Measurements from ENCODE around the gene SDCBP2. TPM values are rescaled to one million over a fixed set of nuclear protein-coding genes. Genes with fewer than 3 reads are reported as not detected.

Gene SDCBP2
- total RNA-seq, 1 experiment from 2014 or later: 2.0 TPM

DNA sequence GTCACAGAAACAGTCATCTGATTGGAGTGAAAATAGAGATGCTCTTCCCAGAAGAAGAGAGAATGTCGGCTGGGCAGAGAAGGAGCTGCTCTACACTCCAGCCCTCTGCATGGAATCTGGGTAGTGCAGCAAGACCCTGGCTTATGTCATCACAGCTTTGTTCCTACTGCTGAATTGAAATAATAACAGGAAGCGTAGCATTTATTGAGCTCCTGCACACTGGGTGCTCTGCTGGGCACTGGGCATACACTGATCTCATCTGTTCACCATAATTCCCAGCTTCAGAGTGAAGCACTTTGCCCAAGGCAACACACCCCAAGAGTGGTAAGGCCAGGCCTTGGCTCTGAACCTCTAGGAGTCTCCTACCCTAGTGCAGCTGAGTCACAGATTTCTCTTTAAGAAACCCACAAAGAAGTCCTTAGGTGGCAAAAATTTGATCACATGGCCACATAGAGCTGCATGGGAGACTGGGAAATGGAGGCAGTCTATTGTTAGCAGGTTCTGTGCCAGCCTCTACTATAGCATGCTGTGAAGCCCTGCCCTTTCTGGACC is 3.9 kb upstream of the SDCBP2 start:
- no peak for DNase-seq (ENCODE audit: low spot score)
- in situ Hi-C loops (cut with HindIII; ENCODE audit: low sequenced_read_pairs): no loop called here

DNA sequence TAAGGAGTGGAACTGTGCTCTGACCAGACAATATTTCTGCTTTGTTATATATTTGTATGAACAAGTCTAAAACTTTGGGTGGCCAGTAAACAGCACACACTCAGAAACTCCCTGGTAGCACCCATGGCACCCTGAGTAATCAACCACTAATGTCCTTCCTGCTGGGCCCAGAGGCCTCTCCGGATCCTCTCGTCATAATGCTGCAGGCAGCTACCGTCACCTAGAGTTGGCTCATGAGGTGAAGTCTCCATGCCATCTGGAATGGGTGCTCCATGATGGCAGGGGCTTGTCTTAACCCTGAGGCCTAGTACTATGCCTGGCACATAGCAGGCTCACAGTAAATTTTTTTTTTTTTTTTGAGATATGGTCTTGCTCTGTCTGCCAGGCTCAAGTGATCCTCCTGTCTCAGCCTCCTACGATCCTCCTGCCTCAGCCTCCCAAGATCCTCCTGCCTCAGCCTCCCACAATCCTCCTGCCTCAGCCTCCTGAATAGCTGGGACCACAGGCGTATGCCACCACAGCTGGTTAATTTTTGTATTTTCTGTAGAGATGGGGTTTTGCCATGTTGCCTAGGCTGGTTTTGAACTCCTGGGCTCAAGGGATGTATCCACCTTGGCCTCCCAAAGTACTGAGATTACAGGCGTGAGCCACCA is 3.0 kb upstream of the SDCBP2 start:
- no peak for DNase-seq (ENCODE audit: low spot score)
- in situ Hi-C loops (cut with HindIII; ENCODE audit: low sequenced_read_pairs): no loop called here

DNA sequence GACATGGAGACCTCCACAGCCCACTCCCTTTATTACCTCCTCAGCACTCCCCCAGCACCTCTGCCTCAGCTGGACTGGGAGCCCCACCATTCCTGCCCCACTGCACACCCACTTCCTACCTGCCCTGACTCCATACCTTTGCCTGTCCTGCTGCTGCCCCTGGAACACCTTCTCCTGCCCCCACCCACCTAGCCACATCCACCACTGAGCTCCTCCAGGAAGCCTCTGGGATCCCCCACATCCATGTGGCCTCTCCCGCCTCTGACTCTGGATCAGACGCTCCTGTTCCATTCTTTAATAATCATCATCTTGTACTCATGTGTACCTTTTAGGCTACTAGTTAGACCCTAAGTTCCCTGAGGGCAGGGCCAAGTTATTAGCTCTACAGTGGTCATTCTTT is 2.2 kb upstream of the SDCBP2 start:
- in situ Hi-C loops (cut with HindIII; ENCODE audit: low sequenced_read_pairs): no loop called here
- no peak for DNase-seq (ENCODE audit: low spot score)

DNA sequence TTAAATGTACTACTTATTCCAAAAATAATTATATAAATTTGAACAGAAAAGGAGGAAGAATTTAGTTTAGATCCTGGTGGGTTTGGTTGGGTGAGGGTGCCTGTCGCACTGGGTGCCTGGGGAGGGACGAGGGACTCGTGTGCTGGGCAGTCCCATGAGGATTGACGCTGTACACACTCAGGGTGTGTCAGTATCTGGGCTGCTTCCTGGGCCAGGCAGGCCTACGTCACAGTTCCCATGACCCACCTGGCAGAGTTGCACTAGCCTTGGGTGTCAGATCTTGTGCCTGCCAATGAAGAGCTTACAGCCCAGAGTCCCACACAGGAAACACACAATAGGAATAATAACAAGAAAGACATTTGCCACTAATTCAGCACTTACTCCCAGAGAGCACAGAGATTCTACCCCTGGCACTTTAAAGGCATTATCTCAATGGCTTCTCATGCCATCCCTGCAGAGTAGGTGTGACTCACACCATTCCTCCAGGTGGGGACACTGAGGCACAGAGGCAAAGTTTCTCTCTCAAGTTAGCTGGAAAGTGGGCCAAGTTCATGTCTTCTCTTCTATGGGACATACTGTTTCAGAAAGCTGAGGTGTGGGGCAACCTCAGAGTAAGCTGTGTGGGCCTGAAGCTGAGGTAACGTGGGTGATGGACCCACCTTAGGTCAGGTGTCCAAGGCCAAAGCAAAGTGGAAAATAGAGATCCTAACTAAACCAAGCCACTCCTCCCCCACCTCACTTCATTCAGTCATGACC is 1.3 kb upstream of the SDCBP2 start:
- in situ Hi-C loops (cut with HindIII; ENCODE audit: low sequenced_read_pairs): no loop called here
- no peak for DNase-seq (ENCODE audit: low spot score)

DNA sequence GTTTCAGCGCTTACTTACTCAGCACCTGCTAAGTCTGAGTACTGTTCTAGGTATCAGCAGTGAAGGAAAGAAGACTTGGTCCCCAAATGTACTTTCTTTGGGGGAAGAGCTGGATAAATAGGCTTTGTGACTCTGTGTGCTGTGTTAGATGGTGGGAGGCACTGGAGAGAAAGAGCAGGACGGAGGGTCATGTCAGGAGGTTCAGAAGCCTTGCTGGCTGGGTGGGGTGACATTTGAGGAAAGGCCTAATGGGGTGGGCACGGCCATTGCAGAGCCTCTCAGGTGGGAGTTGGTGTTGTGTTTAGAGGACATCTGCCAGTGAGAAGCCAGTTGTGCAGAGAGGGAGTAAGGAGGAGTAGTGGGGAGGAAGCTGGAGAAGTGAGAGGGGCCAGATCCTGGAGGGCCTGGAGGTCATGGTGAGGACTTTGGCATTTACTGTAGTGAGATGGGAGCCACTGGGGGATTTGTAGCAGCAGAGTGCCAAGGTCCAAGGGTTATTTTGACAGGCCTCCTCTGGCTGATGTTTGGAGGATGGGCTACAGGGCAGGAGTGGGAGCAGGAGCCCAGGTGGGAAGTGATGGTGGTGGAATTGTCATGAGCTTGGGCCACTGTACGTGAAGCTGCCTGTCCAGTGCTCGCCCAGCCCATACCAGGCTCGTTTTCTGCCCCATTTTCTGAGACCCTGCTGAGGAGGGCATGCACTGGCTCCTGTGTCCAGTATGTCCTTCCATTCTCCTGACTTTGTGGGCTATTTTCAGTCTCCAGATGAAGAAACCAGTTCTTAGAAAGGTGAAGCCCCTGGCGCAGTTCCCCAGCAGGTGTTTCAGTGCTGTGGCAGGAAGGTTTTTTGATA is 886 bp downstream of the SDCBP2 start:
- in situ Hi-C loops (cut with HindIII; ENCODE audit: low sequenced_read_pairs): no loop called here
- no peak for DNase-seq (ENCODE audit: low spot score)

DNA sequence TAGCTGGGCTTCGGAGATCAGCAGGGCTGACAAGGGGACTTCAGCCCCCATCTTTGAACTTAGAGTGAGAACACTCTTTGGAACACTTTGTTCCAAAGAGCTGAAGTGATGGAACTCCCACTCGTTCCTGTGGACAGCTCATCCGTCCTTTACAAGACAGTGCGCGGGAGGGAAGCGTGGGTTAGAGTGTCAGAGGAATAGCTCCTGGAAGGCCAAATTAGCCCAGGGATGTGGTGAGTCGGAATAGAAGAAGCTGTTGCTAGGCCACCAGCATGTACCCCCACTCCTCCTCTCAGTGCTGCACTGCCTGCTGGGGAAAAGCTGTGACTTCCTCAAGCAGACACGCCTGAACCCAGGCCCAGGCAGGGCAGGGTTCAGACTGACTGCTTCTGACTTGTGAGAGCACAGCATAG is 1.7 kb downstream of the SDCBP2 start:
- DNase-seq (ENCODE audit: low spot score): no peak
- in situ Hi-C loops (cut with HindIII; ENCODE audit: low sequenced_read_pairs): no loop called here

DNA sequence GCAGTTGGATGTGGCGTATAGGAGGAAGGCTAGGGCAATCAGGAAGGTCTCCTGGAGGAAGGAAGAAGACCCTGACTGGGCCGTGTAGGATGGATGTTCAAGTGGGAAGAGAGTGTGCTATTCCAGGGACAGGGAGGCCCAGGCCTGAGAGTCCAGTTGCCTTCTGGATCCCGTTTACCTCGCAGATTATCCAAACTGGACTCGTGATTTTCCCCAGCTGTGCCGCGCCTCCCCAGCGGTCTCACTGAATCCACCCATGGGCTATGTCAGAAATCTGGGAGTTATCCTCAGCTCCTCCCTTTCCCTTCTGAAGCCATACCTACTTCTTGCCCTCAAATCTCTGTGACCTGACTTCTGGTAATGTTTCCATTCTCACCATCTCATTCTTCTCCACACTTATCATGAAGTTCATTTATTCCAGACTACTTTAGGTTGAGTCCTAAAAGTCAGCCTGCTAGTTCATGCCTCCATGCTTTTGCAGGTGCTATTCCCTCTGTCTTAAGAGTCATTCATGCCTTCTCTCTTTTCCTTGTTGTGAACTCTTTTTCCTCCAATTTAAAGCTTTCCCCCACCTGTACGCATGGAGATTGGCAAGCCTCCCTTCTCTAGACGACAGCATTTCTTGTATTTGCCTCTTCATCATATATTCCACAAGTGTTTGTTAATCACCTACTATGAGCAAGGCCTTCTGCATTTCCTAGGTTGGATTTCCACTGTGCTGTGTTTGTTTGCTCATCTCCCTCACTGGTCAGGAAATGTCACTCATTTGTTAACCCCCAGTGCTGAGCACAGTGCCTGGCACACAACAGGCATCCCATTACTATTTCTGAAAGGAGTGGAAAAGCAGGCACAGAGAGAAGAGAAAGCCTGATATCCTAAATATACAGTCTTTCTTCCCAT is 2.7 kb downstream of the SDCBP2 start:
- DNase-seq (ENCODE audit: low spot score): no peak
- in situ Hi-C loops (cut with HindIII; ENCODE audit: low sequenced_read_pairs): no loop called here

DNA sequence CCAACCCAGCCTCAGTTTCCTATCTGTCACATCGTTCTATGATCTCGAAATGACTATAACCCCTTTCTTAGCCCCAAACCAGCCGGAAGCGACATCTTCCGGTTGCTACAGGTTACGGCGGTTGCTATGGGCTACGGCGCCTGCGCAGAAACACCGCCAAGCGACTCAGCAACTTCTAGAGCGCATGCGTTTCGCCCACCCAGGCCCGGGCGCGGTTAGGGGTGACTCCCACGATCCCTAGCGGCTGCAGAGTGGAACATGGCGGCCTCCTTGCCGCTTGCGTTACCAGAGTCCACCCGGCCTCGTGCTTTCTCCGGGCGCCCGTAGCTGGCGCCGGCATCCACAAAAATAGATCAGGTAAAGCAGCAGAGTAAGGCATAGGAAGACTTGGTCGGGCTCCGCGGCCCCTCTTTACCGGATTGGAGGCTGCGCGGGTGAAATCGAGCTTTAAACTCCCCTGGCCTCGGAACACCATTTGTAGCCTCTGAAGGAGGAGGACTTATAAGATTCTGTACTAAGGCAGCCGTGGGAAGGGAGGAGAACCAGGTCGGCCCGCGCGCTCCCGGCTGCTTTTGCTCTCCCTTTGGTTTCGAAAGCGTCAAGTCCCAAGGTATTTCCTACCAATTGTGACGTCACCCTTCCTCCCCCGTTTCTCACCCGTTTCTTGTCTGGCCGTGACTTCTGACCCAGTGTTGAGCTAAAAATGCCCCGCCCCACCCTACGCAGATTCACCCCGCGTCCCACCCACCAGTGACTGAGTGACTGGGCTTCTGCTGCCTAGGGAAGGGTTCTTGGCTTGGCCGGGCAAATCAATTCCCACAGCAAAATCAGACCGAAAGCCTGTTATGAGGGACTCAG is 3.5 kb downstream of the SDCBP2 start:
- in situ Hi-C loops (cut with HindIII; ENCODE audit: low sequenced_read_pairs): no loop called here
- DNase-seq (ENCODE audit: low spot score): peak; percentile 96

DNA sequence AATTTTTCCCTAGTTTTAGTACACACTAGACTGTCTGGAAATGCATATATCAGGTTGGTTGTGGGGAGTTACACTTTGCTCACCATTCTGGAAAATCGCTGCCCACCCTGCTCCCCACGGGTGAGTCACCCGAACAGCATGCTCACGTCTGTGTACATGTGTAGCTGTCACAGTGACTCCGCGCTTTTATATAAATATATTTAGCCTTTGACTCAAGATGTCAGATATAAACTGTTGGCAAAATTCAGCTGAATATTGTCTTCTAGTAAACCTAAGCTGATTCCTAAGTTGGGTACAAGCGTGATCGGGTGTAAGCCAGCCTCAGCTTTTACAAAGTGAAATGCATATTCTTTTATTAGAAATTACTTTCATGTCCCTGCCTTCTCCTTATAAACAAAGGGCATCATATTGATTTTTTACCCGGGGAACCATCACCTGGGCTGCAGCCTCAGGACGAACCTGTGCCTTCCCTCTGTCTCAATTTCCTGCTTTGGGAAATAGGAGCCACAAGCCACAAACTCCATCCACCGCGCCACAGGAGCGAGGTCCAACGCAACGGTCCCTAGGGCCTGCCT is 4.3 kb downstream of the SDCBP2 start:
- DNase-seq (ENCODE audit: low spot score): no peak
- in situ Hi-C loops (cut with HindIII; ENCODE audit: low sequenced_read_pairs): no loop called here

DNA sequence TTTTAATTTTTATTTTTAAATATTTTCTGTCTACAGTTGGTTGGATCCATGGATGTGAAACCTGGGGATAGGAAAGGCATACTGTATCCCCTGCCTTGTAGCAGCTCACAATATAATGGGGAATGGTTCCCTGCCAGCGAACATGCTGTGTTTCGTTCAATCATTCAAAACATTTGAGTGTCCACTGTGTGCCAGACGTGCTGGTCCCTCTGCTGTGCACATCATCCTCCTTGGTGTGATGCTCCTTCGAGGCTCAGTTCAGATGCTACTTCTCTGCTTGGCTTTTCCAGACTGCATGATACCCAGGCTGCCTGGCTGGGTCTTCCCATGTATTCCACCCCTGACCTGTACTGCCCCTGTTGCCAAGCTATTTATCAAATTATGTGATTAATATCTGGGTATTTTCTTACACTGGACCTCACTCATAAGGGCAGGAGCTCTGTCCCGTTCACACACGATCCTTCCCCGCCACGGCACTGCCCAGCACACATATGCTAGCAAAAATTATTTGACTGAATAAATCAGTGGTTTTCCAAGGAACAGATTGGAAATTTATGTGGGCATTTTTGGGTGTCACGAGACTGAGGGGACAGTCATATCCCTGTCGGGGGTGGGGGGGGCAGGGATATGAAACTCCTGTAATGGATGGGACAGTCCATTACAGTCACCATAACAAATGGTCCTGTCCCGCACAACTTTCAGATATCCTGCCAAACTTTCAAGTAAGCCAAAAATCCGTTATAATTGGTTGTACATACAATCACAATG is 4.9 kb downstream of the SDCBP2 start:
- in situ Hi-C loops (cut with HindIII; ENCODE audit: low sequenced_read_pairs): no loop called here
- DNase-seq (ENCODE audit: low spot score): no peak

DNA sequence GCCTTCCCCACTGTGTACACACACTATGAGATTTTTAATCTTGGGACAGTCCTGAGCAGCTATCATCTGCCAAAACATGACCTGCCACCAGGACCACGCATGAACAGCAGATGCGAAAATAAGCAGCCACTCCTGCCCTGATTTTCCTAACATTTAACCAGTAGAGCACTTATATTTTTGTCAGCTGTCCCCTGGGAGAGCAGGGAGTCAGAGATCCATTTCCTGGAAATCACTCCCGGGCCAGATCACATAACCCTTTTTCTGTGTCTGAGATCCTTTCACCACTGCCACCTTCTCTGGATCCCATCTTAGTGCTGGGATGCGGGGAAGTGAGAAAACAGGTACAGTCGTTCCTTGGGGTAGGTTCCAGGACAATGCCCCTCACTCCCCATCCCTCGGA is 5.7 kb downstream of the SDCBP2 start:
- no peak for DNase-seq (ENCODE audit: low spot score)
- in situ Hi-C loops (cut with HindIII; ENCODE audit: low sequenced_read_pairs): no loop called here

DNA sequence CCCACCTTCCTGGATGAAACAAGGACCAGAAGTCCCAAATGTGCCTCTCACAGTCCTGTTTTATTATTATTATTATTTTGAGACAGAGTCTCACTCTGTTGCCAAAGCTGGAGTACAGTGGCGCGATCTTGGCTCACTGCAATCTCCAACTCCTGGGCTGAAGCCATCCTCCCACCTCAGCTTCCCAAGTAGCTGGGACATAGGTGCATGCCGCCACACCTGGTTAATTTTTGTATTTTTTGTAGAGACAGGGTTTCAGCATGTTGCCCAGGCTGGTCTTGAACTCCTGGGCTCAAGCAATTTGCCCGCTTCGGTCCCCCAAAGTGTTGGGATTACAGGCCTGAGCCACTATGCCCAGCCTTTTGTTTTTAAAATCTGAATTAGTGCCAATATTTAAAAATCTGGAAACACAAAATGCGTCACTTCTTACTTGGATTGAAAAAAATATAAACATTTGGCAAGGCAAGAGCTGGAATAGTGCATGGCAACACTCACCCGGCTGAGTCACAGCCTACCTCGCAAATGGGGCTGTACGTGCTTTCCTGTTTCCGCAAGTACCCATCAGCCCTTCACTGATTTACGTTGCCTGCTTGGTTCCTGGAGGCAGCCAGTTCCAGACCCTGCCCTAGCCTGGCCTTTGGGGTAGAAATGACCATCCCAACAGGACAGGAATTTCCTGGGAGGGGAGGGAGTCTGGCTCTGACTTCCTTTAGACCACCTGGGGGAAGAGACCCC is 6.3 kb downstream of the SDCBP2 start:
- in situ Hi-C loops (cut with HindIII; ENCODE audit: low sequenced_read_pairs): no loop called here
- DNase-seq (ENCODE audit: low spot score): no peak

DNA sequence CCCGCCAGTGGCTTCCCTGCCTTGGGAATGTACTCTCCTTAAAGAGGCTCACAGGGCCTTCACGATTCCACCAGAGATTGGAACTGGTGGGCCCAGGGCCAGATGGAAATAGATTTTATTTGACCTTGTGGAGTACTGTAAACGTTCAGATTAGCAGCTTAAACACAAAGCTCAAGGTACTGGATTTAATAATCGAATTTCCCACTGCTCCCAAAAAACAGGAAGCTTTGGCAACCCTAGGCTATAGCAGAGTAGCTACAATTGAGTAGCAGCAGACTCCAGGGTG is 7.3 kb downstream of the SDCBP2 start:
- in situ Hi-C loops (cut with HindIII; ENCODE audit: low sequenced_read_pairs): no loop called here
- DNase-seq (ENCODE audit: low spot score): no peak

DNA sequence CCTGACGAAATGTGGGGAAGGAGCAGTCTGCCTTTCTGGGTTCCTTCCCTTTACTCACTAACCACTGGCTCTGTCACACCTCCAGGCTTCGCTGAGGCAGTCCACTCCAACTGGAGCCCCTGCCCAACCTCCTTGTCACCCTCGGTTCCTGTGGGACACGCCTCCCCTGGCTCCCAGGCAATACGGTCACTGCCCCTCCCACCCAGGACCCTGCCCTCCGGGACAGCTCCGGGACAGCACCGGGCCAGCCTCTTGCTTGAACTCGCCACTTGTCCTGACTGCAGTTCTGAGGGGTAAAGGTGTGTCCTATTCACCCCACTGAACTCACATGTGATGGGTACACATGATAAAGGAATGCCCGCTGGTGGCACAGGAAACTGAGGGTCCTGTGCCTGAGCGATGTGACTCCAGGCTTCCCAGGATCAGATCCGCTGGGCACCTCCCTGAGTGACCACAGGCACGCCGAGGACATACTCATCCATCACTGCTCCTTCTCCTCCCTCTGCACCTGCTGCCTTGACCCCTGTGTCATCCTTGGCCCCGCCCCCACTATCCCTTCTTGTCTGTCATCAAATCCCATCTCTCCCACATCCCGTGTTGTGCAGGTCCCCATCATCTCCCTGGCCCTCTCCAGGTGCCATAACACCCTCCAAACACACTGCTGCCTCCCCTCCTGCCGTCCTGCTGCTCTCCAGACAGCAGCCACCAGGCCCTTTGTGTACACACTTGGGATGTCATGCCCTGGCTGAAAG is 7.9 kb downstream of the SDCBP2 start:
- DNase-seq (ENCODE audit: low spot score): no peak
- in situ Hi-C loops (cut with HindIII; ENCODE audit: low sequenced_read_pairs): no loop called here

DNA sequence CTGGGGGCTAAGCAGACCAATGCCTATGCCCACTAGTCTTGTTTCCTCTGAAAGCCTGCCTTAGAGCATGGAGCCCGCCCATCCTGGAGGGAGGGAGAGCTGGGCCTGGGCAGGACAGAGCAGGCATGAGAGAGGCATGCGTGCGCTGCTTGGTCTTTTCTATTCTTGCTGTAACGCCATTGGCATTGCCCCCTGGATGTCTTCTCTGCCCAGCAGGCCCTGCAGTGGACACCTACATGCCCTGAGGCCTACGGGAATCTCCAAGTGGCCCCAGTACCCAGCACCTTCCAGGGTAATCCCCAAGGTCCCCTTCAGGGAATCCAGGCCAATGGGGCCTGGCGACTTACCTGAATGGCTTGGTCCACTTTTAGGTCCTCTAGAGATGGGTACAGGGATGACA is 8.9 kb downstream of the SDCBP2 start:
- in situ Hi-C loops (cut with HindIII; ENCODE audit: low sequenced_read_pairs): no loop called here

DNA sequence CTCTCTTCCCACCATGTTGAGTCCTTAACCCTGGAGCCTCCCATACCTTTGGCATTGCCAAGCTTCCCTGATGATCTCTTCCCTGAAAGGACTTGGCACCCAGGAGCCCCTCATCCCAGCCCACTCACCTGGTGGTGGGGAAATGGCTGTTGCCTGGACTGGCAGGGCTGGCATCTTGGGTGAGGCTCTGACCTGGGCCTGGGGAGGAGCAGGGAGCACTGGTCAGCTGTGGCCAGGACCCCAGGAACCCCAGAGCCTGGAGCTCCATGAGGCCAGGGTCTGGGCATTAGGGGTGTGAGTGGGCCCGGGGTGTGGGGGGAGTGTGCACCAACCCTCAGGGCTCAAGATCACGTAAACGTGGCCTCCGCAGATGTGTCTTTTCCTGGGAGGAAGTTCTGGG is 9.5 kb downstream of the SDCBP2 start:
- DNase-seq (ENCODE audit: low spot score): no peak
- in situ Hi-C loops (cut with HindIII; ENCODE audit: low sequenced_read_pairs): no loop called here

More for the DNA sequence above, 8.9 kb downstream of the SDCBP2 start:
- DNase-seq (ENCODE audit: low spot score): no peak

Measured in G401 (cell line).